Activated naive CD8-positive, alpha-beta T cell treated with anti-CD3 and anti-CD28 coated beads, Interleukin-2, amount 10 ng/mL, durations not matched to agents 7 days and 5 days (primary cell): ENCODE data around the gene IZUMO4. TPM values are rescaled to one million over a fixed set of nuclear protein-coding genes. Genes with fewer than 3 reads are reported as not detected.

Experiments used
- ATAC-seq: fragments of 150-1000 bp; cut with Tn5 transposase; one replicate; pipeline ENCODE4 v1.10.0; 2021; ENCODE audit warnings: low read depth, moderate library complexity
- POLR2A ChIA-PET: fragments of 350-600 bp; sonication (Branson Sonifier 250); formaldehyde crosslinking; loops from one replicate; lab custom pipeline; 2021; ENCODE audit warnings: antibody characterized with exemption; lab: Charles Lee
- DNase-seq: peaks from one replicate; pipeline ENCODE4 v3.0.0; 2021
- H3K27ac Mint-ChIP-seq: one replicate; pipeline ENCODE4 v1.8.0; 2022; ENCODE audit warnings: mild to moderate bottlenecking, mixed read lengths
- H3K27me3 Mint-ChIP-seq: one replicate; pipeline ENCODE4 v1.8.0; 2022; ENCODE audit warnings: mild to moderate bottlenecking, moderate library complexity, mixed read lengths
- H3K36me3 Mint-ChIP-seq: one replicate; pipeline ENCODE4 v1.8.0; 2021; ENCODE audit warnings: mild to moderate bottlenecking, mixed read lengths
- H3K4me1 Mint-ChIP-seq: one replicate; pipeline ENCODE4 v1.8.0; 2021; ENCODE audit warnings: mixed read lengths
- H3K4me3 Mint-ChIP-seq: one replicate; pipeline ENCODE4 v1.8.0; 2022; ENCODE audit warnings: mild to moderate bottlenecking, moderate library complexity, mixed read lengths
- H3K9me3 Mint-ChIP-seq: one replicate; pipeline ENCODE4 v1.8.0; 2021; ENCODE audit warnings: mixed read lengths
- total RNA-seq, 2 experiments: library from RNA; stranded (reverse); gene quantifications; one replicate each; pipeline ENCODE4 v1.2.3, GENCODE V29; 2021

IZUMO4 gene
- 10 to 100 TPM; 16.0 to 17.7 TPM for total RNA-seq

GRCh38 chr19:2096480-2097202 lies at the start of gene IZUMO4:
TSS of gene IZUMO4 (plus strand) at chr19:2096915. CDS start at chr19:2096946, 31 bp downstream.
- Mint-ChIP-seq H3K36me3 (peaks cover 33% of the 10 kb centered on the region), H3K27me3 (no peaks in the 10 kb centered on the region), H3K4me1 (peaks cover 11% of the 10 kb centered on the region), H3K27ac (peak within 1 kb of the TSS; percentile 96), H3K9me3 (no peaks in the 10 kb centered on the region), H3K4me3 (peak within 1 kb of the TSS; percentile 90)
- ATAC-seq, result peak; percentile 88
- DNase-seq, result peak; percentile 100
- POLR2A ChIA-PET, result interaction anchor here (0.9 to 5.3 kb wide), 6 partner anchors 11 to 199 kb away, joined by 3 to 180 read pairs (median 8); partner anchors contain the start of gene MKNK2

DNA sequence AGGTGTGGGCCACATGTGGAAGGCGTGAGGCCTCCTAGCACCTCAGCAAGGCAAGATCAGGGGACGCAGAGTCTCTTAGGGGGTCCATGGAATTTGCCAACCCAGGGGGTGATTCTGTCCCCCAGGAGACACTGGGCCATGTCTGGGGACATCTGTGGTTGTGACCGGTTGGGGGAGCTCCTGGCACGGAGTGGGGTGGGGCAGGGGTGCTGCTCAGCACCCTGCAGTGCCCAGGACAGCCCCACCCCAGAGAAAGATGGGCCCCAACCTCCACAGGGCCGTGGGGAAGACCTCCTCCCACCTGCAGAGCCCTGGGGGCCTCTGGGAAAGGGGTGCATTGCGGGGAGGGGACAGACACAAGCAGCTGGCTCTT lies 49.7 kb upstream of the IZUMO4 start:
- no peaks in the 10 kb centered on the region for H3K9me3 Mint-ChIP-seq
- DNase-seq, result no peak

DNA sequence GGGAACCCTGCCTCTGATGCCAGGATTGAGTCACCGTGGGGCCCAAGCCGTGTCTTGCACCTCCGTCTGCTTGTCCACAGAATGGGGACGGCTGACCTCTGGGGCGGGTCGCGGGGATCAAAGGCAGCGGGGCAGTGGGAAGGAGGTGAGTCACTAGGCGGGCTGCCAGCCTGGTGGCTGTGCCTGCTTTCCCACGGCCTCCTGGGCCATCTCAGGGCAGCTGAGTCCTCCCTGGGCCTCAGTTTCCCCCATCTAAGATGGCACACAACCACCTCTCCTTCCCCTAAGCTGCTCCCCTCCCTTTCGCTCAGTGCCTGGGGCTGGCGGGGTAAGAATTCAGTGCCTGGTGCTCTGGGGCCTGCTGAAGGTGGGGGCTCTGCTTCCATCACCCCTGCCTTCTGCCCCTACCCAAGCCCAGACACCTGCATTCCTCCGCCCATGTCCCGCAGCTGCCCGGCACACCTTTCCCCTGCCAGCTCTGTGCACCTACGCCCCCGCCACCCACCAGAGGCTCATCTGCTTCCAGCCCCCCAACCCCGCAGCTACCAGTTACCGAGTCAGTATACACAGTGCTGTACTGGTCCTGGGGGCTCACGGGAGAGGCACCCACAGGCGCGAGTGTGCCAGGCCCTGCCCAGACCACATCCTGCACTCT lies 49.1 kb upstream of the IZUMO4 start:
- Mint-ChIP-seq H3K27me3 (no peaks in the 10 kb centered on the region), H3K27ac (peak overlapping the region; percentile 60), H3K4me3 (peak overlapping the region; percentile 91), H3K9me3 (no peaks in the 10 kb centered on the region), H3K4me1 (peaks cover 32% of the 10 kb centered on the region), H3K36me3 (peaks cover 10% of the 10 kb centered on the region)
- no peak for DNase-seq
- no peak for ATAC-seq
- POLR2A ChIA-PET, result interaction anchor here (1.2 to 1.7 kb wide), 2 partner anchors 9 to 150 kb away, joined by 4 to 7 read pairs; no protein-coding TSS in a partner anchor

More for the DNA sequence above, 49.7 kb upstream of the IZUMO4 start:
- no peak overlapping the region for H3K4me3 Mint-ChIP-seq
- ATAC-seq, result no peak
- POLR2A ChIA-PET, result interaction anchor here (1.2 kb wide), 1 partner anchor 9 kb away, joined by 4 read pairs; no protein-coding TSS in a partner anchor
- H3K27me3 Mint-ChIP-seq, result no peaks in the 10 kb centered on the region
- H3K36me3 Mint-ChIP-seq, result peaks cover 10% of the 10 kb centered on the region
- H3K27ac Mint-ChIP-seq, result peak overlapping the region; percentile 38
- H3K4me1 Mint-ChIP-seq, result peaks cover 28% of the 10 kb centered on the region

- POLR2A ChIA-PET, result interaction anchor here (1.2 to 5.2 kb wide), 4 partner anchors 13 to 151 kb away, joined by 7 to 73 read pairs (median 8); no protein-coding TSS in a partner anchor
- Mint-ChIP-seq H3K4me3 (peak overlapping the region; percentile 91), H3K36me3 (peaks cover 10% of the 10 kb centered on the region), H3K27ac (peak overlapping the region; percentile 60), H3K27me3 (no peaks in the 10 kb centered on the region), H3K9me3 (no peaks in the 10 kb centered on the region), H3K4me1 (peaks cover 30% of the 10 kb centered on the region)
- DNase-seq (no peak), ATAC-seq (no peak)
Observed at GRCh38 chr19:2048104-2048958, 48.4 kb upstream of the IZUMO4 start.

DNA sequence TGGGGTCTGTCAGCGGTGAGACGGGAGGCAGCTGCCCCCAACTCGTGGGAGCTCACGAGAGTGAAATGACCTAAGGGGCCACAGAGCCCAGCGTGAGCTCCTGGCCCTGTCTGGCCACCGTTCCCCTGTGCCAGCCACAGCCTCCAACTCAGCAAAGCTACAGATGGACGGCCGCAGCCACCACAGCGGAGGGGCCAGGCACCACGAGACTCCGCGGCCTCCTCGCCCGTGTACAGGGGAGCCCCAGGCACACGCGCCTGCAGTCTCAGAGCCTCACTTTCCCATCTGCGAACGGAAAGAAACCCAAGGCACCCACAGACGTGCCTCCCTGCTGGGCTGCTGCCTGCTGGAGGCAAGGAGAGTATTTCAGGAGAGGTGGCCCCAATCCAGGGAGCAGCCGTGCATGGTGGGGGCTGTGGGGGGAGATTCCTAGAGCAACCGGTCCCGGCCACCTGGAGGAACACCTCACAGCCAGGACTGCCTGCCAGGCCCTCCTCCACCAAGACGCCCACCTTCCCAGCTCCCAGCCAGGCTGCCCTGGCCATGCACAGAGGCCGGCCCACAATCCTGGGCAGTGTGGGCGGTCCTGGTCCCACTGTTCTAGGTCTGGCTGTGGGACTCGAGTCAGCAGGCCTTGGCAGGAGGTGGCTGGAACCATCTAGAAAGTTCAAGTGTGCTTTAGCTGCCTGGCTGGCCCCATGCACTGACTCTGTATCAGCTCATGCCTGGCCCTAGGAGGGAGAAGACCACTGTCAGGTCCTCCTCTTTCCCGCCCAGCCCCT lies 47.6 kb upstream of the IZUMO4 start:
- Mint-ChIP-seq H3K9me3 (no peaks in the 10 kb centered on the region), H3K36me3 (peaks cover 10% of the 10 kb centered on the region), H3K27me3 (no peaks in the 10 kb centered on the region), H3K4me1 (peaks cover 24% of the 10 kb centered on the region), H3K27ac (peak overlapping the region; percentile 77), H3K4me3 (peak overlapping the region; percentile 91)
- ATAC-seq (no peak), DNase-seq (no peak)
- POLR2A ChIA-PET, result interaction anchor here (0.5 to 5.2 kb wide), 10 partner anchors 9 to 970 kb away, joined by 3 to 73 read pairs (median 6); no protein-coding TSS in a partner anchor

DNA sequence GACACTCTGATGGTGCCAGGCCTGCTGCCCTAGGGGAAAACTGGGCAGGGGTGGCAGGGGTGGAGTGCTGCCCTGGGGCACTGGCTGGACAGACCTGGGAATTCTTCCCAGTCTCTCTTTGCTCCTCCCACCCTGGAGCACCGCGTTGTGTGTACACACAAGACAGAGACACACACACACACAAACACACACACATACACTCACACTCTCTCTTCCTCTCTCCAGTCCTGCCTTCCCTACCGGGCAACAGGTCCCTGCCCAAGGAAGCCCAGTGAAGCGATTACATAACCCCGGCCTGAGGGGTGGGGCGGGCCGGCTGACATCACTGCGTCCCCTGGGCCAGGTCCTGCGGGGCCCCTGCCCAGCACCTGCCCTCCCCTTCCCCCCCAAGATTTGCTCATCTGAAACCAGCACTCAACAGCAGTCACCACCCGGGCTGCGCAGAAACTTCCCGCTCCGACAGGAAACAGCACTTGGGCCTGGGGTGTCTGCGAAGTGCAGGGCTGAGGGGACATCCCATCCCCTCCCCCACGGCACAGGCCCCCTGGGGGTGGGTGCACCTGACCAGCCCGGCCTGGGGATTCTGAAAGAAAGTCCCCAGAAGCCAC lies 46.9 kb upstream of the IZUMO4 start:
- Mint-ChIP-seq H3K4me3 (peak overlapping the region; percentile 91), H3K27me3 (no peaks in the 10 kb centered on the region), H3K27ac (peak overlapping the region; percentile 77), H3K36me3 (peaks cover 9% of the 10 kb centered on the region), H3K9me3 (no peaks in the 10 kb centered on the region), H3K4me1 (peaks cover 25% of the 10 kb centered on the region)
- peak; percentile 73 for DNase-seq
- ATAC-seq, result peak; percentile 24
- POLR2A ChIA-PET, result interaction anchor here (0.5 to 5.2 kb wide), 16 partner anchors 8 to 970 kb away, joined by 3 to 73 read pairs (median 4); no protein-coding TSS in a partner anchor

DNA sequence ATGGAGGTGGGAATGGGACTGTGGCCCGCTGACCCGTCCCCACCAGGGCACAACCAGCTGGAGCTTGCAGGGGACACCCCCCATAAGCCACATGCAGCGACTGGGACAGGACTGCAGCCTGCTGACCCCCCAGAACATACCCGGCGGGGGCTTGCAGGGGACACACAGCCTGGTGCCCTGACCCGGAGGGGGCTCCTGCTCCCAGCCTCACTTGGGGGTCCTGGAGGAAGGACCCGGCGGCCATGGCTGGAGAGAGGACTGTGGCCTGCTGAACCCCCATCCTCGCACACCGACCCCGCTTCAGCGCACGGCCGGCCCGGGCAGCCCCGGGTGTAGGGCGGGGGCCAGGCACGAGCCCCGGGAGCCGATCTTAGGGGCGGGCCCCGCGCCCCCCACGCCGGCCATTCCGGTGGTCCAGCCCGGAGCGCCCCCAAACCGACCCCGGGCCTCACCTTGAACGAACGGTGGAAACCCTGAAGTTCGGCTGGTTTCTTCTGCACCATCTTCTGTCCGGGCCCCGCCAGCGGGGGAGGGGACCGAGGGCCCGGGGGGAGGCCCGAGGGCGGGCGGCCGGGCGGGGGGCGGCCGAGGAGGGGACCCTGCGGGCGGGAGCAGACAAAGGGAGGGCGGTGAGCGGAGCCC lies 46.2 kb upstream of the IZUMO4 start:
- POLR2A ChIA-PET, result interaction anchor here (0.6 to 5.2 kb wide), 12 partner anchors 8 to 107 kb away, joined by 3 to 73 read pairs (median 4); no protein-coding TSS in a partner anchor
- DNase-seq (peak; percentile 67), ATAC-seq (peak; percentile 6)
- Mint-ChIP-seq H3K36me3 (peaks cover 7% of the 10 kb centered on the region), H3K27me3 (no peaks in the 10 kb centered on the region), H3K9me3 (no peaks in the 10 kb centered on the region), H3K4me3 (peak overlapping the region; percentile 91), H3K27ac (peak overlapping the region; percentile 77), H3K4me1 (peaks cover 26% of the 10 kb centered on the region)

- Mint-ChIP-seq H3K27me3 (no peaks in the 10 kb centered on the region), H3K9me3 (no peaks in the 10 kb centered on the region), H3K4me3 (peak within 1 kb of the TSS; percentile 91), H3K27ac (peak within 1 kb of the TSS; percentile 96), H3K4me1 (peaks cover 30% of the 10 kb centered on the region), H3K36me3 (peaks cover 7% of the 10 kb centered on the region)
- ATAC-seq, result peak; percentile 70
- DNase-seq, result peak; percentile 99
- POLR2A ChIA-PET, result interaction anchor here (0.5 to 5.2 kb wide), 20 partner anchors 9 to 1454 kb away, joined by 3 to 73 read pairs (median 6); partner anchors contain the start of genes ABHD17A and MOB3A
Observed at GRCh38 chr19:2050991-2051772, 45.5 kb upstream of the IZUMO4 start, which contains the start of gene MKNK2. TSS of gene MKNK2 (minus strand) at chr19:2051244. CDS start at chr19:2050851, 393 bp downstream.

- H3K36me3 Mint-ChIP-seq, result peaks cover 7% of the 10 kb centered on the region
- H3K27ac Mint-ChIP-seq, result peak overlapping the region; percentile 96
- H3K27me3 Mint-ChIP-seq, result no peaks in the 10 kb centered on the region
- POLR2A ChIA-PET, result interaction anchor here (0.5 to 5.2 kb wide), 25 partner anchors 10 to 1453 kb away, joined by 3 to 73 read pairs (median 5); partner anchors contain the start of genes ABHD17A, GADD45B and MOB3A
- peak; percentile 66 for DNase-seq
- peak overlapping the region; percentile 80 for H3K4me3 Mint-ChIP-seq
- peaks cover 34% of the 10 kb centered on the region for H3K4me1 Mint-ChIP-seq
- no peaks in the 10 kb centered on the region for H3K9me3 Mint-ChIP-seq
- peak; percentile 16 for ATAC-seq
Observed at GRCh38 chr19:2051773-2052704, 44.7 kb upstream of the IZUMO4 start.
